ENCODE measurements around the gene SCN1B. TPM values are rescaled to one million over a fixed set of nuclear protein-coding genes. Genes with fewer than 3 reads are reported as not detected.

The SCN1B gene
- total RNA-seq, 1 donor from 2014 or later: 4.7 TPM

Other genes with a start within 250 kb of the SCN1B start
- 2.2 and 3.8 TPM in 2 replicates for gene ZNF30, start 103.6 kb upstream of the SCN1B start, total RNA-seq
- 20.7 and 30.8 TPM in 2 replicates for gene ZNF792, start 66.2 kb upstream of the SCN1B start, total RNA-seq
- gene GRAMD1A, start 30.1 kb upstream of the SCN1B start, total RNA-seq: 61.2 and 127 TPM in 2 replicates
- not detected in 2 replicates for gene HPN, start 11.3 kb downstream of the SCN1B start, total RNA-seq
- not detected in 2 replicates for gene FXYD3, start 85.4 kb downstream of the SCN1B start, total RNA-seq
- gene LGI4, start 104.6 kb downstream of the SCN1B start, total RNA-seq: not detected in 2 replicates
- not detected in 2 replicates for gene FXYD1, start 108.4 kb downstream of the SCN1B start, total RNA-seq
- not detected in 2 replicates for gene FXYD7, start 112.8 kb downstream of the SCN1B start, total RNA-seq
- gene FXYD5, start 124.3 kb downstream of the SCN1B start, total RNA-seq: 105 and 166 TPM in 2 replicates
- not detected in 2 replicates for gene FAM187B, start 198.3 kb downstream of the SCN1B start, total RNA-seq
- gene LSR, start 218.5 kb downstream of the SCN1B start, total RNA-seq: 1.6 and 7.5 TPM in 2 replicates
- 73.1 and 80.6 TPM in 2 replicates for gene USF2, start 238.5 kb downstream of the SCN1B start, total RNA-seq